NT2/D1 (cell line): ENCODE measurements around the gene SH2D1B.
"Not testable (repeated sequence)": the region's sequence is repeated elsewhere in the genome, so short reads cannot be mapped to it uniquely, and the experiment has no call there.

Experiments
- SUZ12 ChIP-seq: IDR thresholded peaks from 2 replicates; pipeline ENCODE4 v1.6.1; 2011; ENCODE audit not compliant: insufficient read length, insufficient read depth; ENCODE audit errors: extremely low read depth
- ZNF274 ChIP-seq: IDR thresholded peaks from 2 replicates; pipeline ENCODE4 v1.6.1; 2011; ENCODE audit warnings: mild to moderate bottlenecking, low read depth, low read length

DNA sequence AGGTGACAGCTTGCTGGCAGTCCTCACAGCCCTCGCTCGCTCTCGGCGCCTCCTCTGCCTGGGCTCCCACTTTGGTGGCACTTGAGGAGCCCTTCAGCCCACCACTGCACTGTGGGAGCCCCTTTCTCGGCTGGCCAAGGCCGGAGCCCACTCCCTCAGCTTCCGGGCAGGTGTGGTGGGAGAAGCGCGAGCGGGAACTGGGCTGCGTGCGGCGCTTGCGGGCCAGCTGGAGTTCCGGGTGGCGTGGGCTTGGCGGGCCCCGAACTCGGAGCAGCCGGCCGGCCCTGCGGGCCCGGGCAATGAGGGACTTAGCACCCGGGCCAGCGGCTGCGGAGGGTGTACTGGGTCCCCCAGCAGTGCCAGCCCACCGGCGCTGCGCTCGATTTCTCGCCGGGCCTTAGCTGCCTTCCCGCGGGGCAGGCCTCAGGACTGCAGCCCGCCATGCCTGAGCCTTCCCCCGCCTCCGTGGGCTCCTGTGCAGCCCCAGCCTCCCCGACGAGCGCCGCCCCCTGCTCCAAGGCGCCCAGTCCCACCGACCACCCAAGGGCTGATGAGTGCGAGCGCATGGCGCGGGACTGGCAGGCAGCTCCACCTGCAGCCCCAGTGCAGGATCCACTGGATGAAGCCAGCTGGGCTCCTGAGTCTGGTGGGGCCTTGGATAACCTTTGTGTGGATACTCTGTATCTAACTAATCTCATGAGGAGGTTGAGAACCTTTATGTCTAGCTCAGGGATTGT, 21.2 kb upstream of the SH2D1B start:
- not testable (repeated sequence) for TF ChIP-seq ZNF274, SUZ12
